SU-DHL-6 (cell line): ENCODE measurements around the gene CTTNBP2NL.

Experiments
- CTCF ChIP-seq: fragments of 200-600 bp; sonication (generic); IDR thresholded peaks from one replicate; pipeline ENCODE4 v1.5.1; 2017; ENCODE audit warnings: antibody characterized with exemption, mild to moderate bottlenecking, low read length, moderate library complexity; ENCODE audit not compliant: insufficient read depth, poor library complexity, severe bottlenecking
- EZH2phosphoT487 ChIP-seq: fragments of 200-600 bp; sonication (generic), shearing (Covaris generic); conservative IDR thresholded peaks from 2 replicates; pipeline ENCODE4 v1.6.1; 2018; ENCODE audit warnings: mild to moderate bottlenecking, antibody characterized with exemption, low read length, moderate library complexity, mixed read lengths

GRCh38 chr1:112508278-112509004, 112.4 kb downstream of the CTTNBP2NL start, which contains the start of gene WNT2B:
- TF ChIP-seq CTCF (no peak), EZH2phosphoT487 (no peak)
